HG02870 (cell line): ENCODE measurements around the gene DYNAP.

ENCODE experiments used
- ATAC-seq: cut with Tn5 transposase; IDR thresholded peaks from one replicate; pipeline ENCODE4 v1.9.1; 2021; ENCODE audit warnings: mild to moderate bottlenecking, moderate library complexity; ENCODE audit not compliant: unreplicated experiment

Gene DYNAP

GRCh38 chr18:54630963-54631362, 39.9 kb downstream of the DYNAP start:
- no peak for ATAC-seq

- no peak for ATAC-seq
These were observed 45.2 kb downstream of the DYNAP start for GRCh38 chr18:54636217-54636616.

GRCh38 chr18:54641734-54642133, 50.7 kb downstream of the DYNAP start:
- no peak for ATAC-seq

GRCh38 chr18:54647176-54647575, 56.1 kb downstream of the DYNAP start:
- ATAC-seq = no peak
